Body of pancreas (tissue), 4 donors: ENCODE measurements around the gene HMCN2.

ENCODE experiments used
- POLR2A ChIP-seq, 3 donors: fragments of 450-650 bp; IDR thresholded peaks; one replicate each; pipeline ENCODE4 v1.6.1; 2016; ENCODE audit warnings: antibody characterized with exemption in 3 of 3, mild to moderate bottlenecking in 2 of 3
- TF ChIP-seq, protein P1 (sequence below), 7 experiments: fragments of 450-650 bp in 4 of 7; fragments of 200-600 bp in 3 of 7; sonication (generic) in 3 of 7; IDR thresholded peaks; one replicate each; pipeline ENCODE4 v1.5.1; 2016 to 2019; ENCODE audit warnings: antibody characterized with exemption in 7 of 7

GRCh38 chr9:130379649-130379970 is 114.0 kb downstream of the HMCN2 start:
- TF ChIP-seq, protein P1, sequence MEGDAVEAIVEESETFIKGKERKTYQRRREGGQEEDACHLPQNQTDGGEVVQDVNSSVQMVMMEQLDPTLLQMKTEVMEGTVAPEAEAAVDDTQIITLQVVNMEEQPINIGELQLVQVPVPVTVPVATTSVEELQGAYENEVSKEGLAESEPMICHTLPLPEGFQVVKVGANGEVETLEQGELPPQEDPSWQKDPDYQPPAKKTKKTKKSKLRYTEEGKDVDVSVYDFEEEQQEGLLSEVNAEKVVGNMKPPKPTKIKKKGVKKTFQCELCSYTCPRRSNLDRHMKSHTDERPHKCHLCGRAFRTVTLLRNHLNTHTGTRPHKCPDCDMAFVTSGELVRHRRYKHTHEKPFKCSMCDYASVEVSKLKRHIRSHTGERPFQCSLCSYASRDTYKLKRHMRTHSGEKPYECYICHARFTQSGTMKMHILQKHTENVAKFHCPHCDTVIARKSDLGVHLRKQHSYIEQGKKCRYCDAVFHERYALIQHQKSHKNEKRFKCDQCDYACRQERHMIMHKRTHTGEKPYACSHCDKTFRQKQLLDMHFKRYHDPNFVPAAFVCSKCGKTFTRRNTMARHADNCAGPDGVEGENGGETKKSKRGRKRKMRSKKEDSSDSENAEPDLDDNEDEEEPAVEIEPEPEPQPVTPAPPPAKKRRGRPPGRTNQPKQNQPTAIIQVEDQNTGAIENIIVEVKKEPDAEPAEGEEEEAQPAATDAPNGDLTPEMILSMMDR (IDR thresholded peaks at IDR 0.05), result no peak
- TF ChIP-seq POLR2A (IDR thresholded peaks at IDR 0.05), result no peak
